NOMO-1 treated with DMSO at 0.1 percent for 48 hours (cell line): ENCODE measurements around the gene TMEM9.
"Not testable (repeated sequence)": the region's sequence is repeated elsewhere in the genome, so short reads cannot be mapped to it uniquely, and the experiment has no call there.

Experiments
- DNase-seq: peaks from one replicate; lab custom pipeline; 2025; ENCODE audit not compliant: unreplicated experiment; lab: John Stamatoyannopoulos, UW

TMEM9 gene

DNA sequence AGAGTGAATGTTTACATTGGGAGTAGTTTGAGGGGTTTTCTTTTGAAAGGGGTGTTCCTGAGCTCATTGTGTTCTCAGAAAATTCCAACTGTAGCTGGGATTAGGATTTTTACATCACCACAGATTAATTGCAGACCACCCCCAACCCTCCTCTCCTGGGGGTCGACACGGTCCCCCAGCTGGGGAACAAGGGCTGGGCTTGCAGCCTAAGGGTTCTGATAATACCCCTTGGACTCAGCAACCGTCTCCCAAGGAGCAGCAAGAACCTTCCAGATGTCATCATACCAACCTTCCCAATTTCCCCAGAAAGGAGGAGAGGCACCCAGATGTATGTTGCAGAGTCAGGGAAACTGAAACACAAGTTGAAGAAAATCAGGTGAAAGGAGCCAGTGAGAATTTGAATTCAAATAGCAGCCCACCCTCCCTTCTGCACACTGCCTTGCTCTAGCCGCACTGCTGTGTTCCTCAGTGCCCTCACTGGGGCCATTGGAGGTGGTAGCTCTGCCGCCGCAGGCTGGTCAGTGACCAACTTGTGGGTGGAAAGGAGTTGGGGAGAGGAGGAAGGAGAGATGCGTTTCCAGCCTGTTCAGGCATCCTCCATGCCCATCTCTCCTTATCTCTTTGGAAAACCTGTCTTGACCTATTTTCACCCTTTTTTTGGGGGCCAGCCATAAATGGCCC is 21.7 kb upstream of the TMEM9 start:
- no peak for DNase-seq

DNA sequence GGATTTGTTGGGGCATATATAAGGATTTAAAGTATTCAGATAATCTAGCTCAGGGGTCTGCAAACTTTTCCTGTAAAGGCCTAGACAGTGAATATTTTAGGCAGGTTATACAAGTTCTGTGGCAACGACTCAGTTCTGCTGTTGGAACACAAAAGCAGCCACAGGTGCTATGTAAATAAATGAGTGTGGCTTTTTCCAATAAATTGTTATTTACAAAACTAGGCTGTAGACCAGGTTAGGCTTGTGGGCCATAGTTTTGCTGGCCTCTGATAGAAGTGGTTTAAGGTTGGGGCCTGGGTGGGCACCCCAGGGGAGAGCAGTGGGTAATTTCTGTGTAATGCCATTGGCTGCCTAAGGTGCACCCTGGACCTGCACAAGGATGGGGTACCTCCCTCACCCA is 19.5 kb upstream of the TMEM9 start:
- no peak for DNase-seq

DNA sequence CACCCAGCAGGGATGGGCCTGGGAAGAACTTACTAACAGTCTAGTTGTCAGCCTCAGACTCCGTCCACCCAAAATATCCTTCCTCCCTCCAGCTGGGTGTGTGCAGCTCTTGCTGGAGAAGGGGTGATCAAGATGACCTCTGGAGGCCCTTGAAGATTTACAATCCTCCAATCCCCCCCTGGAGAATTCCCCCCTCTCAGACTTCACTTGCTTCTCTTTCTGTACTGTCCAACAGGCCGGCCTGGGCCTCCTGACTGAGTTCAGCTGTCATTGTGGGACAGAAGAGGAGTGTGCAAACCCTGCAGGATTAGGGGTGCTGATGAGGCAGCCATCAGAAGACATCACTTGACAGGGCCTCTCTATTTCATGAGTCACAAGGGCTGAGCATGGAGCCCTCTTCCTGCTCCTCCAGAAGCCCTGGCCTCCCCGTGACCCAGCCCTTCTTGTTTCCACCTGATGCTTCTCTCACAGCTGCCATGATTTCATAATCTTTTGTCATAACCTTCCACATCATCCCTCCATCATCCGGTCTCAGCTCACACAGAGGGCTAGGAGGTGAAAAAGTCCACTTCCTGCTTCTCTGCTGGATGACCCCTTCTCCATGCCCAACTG is 18.8 kb upstream of the TMEM9 start:
- DNase-seq: no peak

DNA sequence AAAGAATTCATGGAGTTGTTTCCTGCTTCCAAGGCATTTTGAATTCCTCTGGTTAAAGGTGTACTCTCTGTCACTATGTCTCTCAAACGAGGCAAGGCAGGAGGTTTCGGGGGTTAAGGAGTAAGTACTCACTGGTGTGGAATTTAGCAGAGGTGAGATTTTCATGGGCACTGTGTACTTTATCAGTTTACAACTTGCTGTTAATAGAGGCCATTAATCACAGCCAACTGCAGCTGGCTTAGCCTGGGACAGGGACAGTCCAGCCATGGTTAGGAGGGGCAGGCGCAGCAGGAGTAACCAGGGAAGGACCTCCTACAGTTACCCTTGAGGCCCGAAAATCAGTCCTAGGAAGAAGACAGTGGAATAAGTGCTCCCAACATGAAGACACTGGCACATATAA is 18.1 kb upstream of the TMEM9 start:
- DNase-seq: no peak

DNA sequence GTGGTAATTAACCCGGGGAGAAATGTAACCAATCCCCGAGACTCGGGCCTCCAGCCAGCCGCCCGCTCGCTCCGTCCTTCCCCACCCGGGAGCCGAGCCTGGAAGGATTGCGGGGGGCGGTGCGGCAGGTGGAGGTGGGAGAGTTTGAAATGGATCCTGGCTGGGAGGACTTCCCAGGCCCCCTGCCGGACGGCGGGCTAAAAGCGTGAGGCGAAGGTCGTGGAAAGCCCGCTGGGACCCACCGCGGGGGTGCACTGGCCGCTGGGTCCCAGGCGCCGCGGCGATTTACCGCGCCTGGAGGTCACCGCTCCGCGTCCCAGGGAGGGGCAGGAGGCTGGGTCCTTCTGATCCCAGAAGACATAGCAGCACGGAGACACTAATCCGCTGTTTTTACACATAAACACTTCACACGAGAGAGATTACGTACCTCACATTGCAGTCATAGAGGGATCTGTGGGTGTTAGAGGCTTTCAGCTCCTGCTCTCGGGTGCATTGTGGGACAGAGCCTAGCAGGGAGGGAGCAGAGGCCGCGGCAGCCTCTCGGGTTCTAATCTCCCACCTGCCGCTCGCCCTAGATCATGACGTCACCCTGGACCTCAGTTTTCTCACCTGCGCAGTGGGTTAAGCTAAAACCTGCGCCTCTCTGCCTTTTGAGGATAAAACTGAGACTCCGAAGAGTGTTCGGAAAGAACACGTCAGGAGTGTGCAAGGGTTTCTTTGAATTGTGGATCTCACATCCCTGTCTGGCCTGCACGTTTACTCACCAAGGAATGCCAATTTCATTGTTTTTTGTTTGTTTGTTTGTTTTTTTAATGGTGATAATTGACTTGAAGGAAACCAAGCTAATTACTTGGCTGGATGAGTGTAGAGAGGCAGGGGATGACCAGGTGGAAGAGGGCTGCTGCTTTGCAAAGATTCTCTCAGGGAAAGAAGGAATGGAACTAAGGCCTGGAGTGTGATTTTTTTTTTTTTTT is 17.1 kb upstream of the TMEM9 start:
- no peak for DNase-seq

DNA sequence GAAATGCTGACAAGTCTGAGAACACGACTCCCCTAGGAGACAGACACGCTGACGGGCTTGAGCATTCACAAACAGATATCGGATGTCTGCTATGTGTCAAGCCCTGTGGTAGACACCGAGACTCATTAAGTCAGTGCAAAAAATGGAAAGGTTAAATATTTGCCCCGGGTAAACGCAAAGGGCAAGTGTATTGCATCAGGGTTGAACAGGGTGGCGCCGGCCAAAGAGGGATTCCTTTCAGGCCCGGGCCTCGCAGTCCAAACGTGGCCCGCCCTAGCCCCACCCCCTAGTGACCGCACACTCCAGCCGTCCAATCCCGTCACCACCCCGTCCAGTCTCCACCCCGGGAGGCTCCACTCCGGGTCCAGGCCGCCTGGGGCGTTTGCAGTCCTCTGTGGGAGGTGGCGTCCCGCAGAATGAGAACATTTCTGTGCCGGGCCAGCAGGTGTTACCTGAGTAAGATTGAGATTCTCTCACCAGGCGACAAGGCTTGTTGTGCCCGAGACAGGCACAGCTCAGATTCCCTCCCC is 16.3 kb upstream of the TMEM9 start:
- peak; percentile 80 for DNase-seq

DNA sequence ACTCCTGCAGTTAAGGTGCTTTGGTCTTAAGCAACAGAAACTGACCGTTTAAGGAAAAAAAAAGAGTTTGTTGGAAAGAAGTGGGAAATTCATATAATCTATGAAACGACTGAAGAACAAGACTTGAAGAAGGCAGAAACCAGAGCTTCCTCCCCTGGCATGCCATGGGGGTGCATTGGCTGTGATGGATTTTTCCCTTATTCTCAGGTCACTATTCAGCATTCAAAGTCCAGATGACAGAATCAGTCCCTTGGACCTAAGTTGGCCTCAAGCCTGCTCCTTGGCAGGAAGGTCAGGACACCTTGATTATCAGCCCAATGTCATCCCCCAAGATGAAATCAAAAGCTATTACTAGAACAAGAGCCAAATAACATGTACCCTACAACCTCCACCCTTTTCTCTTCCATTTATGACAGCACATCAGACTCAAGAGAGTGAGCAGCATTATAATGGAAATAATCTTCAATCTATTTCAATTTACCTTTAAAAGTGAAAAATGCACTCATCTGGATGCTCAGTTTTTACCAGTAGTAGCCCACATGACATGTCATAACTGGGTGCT is 15.8 kb upstream of the TMEM9 start:
- DNase-seq: no peak

DNA sequence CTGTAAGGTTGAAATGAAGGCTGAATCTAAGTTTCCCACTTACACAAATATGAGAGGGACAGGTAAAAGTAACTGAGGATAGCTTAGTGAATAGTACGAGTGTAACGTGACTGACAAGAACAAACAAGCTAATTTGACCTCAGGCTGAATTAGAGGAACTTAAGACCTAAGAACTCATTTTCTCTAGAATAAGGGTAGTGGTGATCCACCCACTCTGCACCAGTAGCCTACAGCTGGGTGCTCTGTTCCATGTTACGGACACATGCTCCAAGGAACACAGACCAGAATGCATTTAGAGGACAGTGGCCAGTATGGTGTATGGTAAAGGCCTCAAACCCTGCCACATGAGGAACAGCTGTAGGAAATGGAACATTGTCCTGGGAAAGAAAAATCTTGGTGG is 14.9 kb upstream of the TMEM9 start:
- no peak for DNase-seq

DNA sequence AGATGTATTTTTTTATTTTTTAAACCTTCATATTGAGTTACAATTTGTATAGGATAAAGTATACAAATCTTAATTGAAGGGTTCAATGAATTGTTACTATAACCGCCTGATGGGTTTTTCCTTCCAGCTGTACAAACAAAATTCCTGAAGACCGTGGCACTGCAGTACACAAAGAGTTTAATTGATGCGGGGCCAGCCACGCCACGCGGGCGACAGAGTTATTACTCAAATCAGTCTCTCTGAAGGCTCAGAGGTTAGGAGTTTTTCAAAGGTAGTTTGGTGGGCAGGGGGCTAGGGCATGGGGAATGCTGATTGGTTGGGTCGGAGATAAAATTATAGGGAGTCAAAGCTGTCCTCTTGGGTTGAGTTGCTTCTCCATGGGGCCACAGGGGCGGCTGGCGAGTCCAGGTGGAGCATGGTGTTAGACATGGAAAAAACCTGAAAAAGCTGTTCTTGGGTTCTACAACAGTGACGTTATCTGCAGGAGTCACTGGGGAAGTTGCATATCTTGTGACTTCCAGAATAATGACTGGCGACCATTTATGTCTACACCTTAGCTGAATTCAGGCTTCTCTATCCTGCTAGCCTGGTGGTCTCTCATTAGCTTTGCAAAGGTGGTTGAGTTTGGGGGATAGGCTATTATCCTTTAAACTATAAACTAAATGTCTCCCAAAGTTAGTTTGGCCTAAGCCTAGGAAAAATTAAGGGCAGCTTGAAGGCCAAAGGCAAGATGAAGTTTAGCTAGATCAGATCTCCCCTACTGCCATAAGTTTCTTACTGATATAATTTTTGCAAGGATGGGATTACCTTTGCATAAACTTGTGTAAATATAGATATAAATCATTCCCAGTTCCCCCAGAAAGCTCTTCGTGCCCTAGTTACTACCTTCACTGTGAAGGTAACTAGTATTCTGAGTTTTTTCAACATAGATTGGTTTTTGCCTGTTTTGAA is 13.0 kb upstream of the TMEM9 start:
- no peak for DNase-seq

DNA sequence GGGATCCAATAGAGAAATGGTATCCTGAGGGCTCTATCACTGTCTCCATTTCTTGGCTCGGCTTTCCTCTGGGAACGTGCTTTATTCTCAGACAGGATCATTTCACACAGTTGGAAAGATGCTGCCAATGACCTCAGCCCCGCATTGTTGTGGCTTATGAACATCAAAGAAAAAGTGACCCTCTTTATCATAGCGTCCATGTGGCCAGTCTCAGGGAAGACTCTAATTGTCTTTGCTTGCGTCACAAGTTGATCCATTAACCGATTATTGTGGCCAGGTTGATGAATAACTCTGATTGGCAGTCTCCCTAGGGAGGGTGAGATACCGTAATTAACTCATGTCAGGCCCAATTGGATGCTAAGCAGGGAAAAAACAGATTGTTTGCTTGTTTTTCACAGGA is 10.4 kb upstream of the TMEM9 start:
- DNase-seq: no peak

DNA sequence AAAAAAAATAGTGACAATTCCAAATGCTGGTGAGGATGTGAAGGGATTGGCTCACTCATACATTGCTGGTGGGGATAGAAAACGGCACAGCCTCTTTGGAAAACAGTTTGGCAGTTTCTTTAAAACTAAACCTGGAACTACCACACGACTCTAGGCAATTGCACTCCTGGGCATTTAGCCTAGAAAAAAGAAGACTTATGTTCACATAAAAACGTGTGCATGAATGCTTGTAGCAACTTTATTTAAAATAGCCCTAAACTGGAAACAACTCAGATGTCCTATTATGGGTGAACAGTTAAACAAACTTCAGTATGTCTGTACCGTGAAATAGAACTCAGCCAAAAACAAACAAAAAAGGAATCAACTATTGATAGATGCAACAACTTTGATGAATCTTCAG is 9.4 kb upstream of the TMEM9 start:
- DNase-seq: no peak

DNA sequence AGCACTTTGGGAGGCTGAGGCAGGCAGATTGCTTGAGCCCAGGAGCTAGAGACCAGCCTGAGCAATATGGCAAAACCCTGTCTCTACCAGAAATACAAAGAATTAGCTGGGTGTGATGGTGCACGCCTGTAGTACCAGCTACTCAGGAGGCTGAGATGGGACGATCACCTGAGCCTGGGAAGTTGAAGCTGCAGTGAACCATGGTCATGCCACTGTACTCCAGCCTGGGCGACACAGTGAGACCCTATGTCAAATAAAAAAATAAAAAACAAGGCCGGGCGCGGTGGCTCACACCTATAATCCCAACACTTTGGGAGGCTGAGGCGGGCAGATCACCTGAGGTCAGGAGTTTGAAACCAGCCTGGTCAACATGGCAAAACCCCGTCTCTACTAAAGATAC is 8.8 kb upstream of the TMEM9 start:
- DNase-seq: not testable (repeated sequence)

DNA sequence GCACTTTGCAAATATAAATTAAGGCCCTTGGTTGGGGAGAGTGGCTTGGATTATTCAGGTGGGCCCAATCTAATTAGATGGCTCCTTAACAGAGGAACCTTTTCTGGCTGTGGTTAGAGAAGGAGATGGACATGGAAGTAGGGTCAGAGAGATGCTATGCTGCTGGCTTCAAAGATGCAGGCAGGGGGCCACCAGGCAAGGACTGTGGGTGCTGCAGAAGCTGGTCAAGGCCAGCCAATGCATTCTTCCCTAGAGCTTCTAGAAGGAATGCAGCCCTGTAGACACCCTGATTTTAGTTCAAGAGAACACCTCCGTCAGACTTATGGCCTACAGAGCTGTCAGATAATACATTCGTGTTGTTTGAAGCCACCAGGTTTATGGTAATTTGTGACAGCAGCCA is 3.7 kb upstream of the TMEM9 start:
- no peak for DNase-seq

DNA sequence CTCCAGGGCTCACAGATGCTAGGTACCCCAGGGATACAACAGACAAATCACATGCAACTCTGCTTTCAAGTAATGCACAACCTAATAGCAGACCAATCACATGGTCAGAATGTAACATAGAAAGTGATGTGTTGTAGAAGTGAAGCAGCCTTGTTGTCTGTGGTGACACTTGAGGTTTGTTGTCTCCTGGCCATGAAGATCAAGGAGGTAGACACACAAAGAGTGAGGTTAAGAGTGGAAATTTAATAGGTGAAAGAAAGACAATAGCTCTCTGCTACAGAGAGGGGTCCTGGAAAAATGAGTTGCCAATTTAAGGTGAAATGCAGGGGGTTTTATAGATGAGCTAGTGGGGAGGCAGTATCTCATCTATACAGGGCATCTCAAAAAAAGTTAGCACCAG is 2.5 kb upstream of the TMEM9 start:
- no peak for DNase-seq

DNA sequence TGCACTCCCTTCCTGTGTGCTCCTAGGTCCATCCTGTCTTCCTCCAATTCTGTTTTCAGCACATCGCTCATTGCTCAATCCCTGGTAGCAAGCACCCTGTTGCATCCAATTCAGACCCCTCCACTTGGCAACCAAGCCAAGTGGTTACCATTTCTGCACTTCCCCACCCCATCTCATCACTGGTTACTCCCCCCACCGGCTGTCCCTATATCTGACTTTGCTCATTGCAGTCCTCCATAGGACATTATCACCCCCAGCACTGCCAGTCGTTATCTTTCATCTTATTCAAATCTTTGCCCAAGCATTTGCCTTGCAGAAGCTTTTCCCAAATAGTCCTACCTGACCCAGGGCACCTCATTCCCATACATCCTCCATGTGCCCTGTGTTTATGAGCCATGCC is 2.1 kb upstream of the TMEM9 start:
- DNase-seq: no peak

DNA sequence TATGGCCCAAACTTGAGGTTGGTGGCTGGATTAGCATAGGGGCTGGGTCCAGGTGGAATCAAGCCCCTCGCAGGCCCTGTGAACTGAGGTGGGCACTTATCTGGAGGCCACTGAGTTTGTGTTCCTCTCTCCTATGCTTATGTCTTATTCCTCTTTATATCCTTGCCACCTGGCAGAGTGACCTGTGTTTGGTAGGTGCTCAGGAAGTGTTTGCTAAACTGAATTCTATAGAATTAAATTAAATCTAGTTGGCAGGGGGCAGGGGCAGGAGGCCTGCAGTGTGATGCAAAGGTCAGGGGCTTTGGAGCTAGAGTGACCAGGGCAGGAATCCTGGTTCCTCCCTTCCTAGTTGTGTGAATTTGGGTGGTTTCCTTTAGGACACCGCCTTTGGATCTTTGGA is 1.1 kb upstream of the TMEM9 start:
- no peak for DNase-seq

DNA sequence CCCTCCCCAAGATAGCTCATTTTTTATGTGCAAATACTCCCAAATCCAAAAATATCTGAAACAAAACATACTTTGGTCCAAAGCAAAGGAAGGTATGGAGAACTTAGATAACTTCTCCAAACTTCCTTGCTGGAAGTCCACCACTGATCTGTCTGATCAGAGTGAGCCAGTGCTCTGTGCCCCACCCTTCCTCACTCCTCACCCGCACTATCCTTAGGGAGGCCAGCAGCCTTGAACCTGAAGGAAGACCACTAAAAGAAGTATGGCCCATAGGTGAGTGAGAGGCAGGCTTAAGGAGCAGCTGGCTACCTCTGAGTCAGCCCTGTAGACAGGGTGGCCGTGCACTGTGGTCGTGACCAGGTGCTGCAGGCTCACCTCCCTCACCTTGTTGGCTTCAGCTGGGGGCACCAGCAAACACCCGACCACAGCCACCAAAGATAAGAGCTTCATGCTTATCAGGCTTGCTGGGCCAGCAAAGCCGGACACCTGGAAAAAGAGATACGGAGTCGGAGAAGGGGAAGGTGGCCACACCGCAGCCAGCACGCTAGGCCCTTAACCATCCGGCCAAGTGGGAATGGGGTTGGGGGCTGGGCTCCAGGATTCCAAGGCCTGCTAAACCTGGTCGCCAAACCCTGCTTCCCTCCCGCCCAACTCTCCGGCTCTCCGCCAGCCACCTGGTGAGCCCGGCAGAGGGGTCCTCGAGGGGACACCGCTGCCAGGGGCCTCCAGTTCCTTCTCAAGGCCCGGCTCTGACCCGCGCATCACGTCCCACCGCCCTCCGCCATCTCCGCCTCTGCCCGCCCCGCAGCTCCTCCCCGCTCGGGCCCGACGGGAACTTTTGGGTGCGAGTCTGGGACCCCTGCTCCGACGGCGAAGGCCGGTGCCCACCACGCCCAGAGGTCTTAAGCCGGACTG is 543 bp downstream of the TMEM9 start:
- peak; percentile 69 for DNase-seq

DNA sequence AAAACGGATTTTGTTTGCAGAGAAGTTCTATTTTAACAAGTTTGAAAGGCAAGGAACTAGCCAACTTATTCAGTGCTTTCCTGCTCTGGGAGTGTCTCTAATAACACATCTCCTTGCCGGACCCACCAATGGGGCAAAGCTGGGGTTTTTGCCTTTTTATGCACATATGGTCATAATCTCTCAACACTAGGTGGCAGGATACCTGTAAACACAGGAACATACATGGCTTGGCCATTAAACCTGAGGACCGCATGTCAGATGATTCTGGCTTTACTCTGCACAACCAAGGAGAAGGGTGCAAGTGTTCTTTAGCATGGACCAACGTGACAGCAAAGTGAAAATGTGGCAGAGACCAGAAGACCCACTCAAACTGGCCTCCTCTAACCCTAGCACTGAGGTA is 4.9 kb downstream of the TMEM9 start:
- DNase-seq: no peak

DNA sequence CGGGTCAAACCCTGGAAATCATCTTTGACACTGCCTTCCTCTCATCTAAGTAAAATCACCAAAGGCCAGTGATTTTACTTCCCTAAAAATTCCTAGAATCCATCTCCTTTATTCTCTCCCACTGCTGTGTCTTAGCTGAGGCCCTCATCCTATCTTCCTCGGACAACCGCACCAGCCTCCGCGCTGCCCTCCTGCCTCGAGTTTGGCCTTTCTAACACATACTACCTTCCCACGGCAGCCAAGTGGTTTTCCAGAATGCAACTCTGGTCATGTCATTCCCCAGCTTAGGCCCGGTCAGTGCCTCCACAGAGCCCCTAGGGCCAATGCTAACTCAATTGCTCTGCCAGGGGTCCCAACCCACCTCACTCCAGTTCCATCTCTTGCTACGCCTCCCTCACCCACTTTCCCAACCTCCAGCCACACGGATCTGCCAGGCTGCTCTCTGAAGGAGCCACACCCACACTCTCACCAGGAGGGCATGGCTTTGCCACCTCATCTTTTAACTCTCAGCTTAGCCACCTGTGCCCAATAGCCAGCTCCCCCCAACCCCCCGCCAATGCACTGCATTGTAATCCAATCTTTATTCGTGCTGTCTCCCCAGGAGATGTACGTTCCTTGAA is 6.8 kb downstream of the TMEM9 start:
- DNase-seq: no peak
